Gastroesophageal sphincter (tissue), 3 donors: ENCODE results near the gene OTULIN.

Source experiments
- CTCF ChIP-seq, 4 experiments: fragments of 200-600 bp in 2 of 4; fragments of 450-650 bp in 2 of 4; sonication (generic) in 1 of 4; IDR thresholded peaks; one replicate each; pipeline ENCODE4 v1.5.1; 2017 to 2019; ENCODE audit warnings: antibody characterized with exemption in 4 of 4, mild to moderate bottlenecking in 2 of 4, moderate library complexity in 2 of 4
- POLR2AphosphoS5 ChIP-seq: sonication (generic); formaldehyde crosslinking; IDR thresholded peaks from one replicate; pipeline ENCODE4 v1.6.1; 2017; ENCODE audit warnings: antibody characterized with exemption

- TF ChIP-seq POLR2AphosphoS5 (no peak), CTCF (IDR thresholded peaks at IDR 0.05) (no peak)
These were observed 36.2 kb downstream of the OTULIN start for GRCh38 chr5:14700478-14701436.
